T1000 (cell line): Measurements from ENCODE around the gene ESAM.

Experiments used
- DNase-seq: peaks from one replicate; lab custom pipeline; 2025; ENCODE audit warnings: mixed read lengths; lab: John Stamatoyannopoulos, UW

The ESAM gene

GRCh38 chr11:124732230-124732629 is 29.9 kb downstream of the ESAM start:
- no peak for DNase-seq

GRCh38 chr11:124729571-124729970 is 32.5 kb downstream of the ESAM start:
- DNase-seq, result no peak

GRCh38 chr11:124728134-124728533 is 34.0 kb downstream of the ESAM start:
- DNase-seq, result no peak

GRCh38 chr11:124727474-124727873 is 34.6 kb downstream of the ESAM start:
- no peak for DNase-seq

GRCh38 chr11:124725719-124726105 is 36.4 kb downstream of the ESAM start:
- DNase-seq, result no peak

- no peak for DNase-seq
These were observed 36.9 kb downstream of the ESAM start for GRCh38 chr11:124724979-124725718.

- DNase-seq, result no peak
These were observed 39.9 kb downstream of the ESAM start for GRCh38 chr11:124722176-124722575.

GRCh38 chr11:124719534-124719933 is 42.6 kb downstream of the ESAM start:
- no peak for DNase-seq

GRCh38 chr11:124718801-124719200 is 43.3 kb downstream of the ESAM start:
- DNase-seq, result no peak

GRCh38 chr11:124717786-124718651 is 44.1 kb downstream of the ESAM start:
- DNase-seq, result peak; percentile 6

GRCh38 chr11:124717421-124717785 is 44.7 kb downstream of the ESAM start:
- DNase-seq, result no peak

- no peak for DNase-seq
These were observed 45.5 kb downstream of the ESAM start for GRCh38 chr11:124716591-124716990.

GRCh38 chr11:124712392-124712791 is 49.7 kb downstream of the ESAM start:
- DNase-seq, result no peak

- DNase-seq, result no peak
These were observed 54.3 kb downstream of the ESAM start for GRCh38 chr11:124707829-124708228.
